Heart left ventricle (tissue), 13 donors: ENCODE measurements around the gene MTF2.

Experiments used
- CTCF ChIP-seq, 12 donors: fragments of 200-600 bp; sonication (generic) in 4 of 12; IDR thresholded peaks; one replicate each; pipeline versions ENCODE4 v1.5.0 to v1.8.0; 2018 to 2022; ENCODE audit warnings: antibody characterized with exemption in 12 of 12, mild to moderate bottlenecking in 5 of 12
- POLR2A ChIP-seq, 2 donors: fragments of 450-650 bp; IDR thresholded peaks; one replicate each; pipeline ENCODE4 v1.6.1; 2017; ENCODE audit warnings: antibody characterized with exemption in 2 of 2, mild to moderate bottlenecking in 2 of 2, moderate library complexity in 2 of 2
- donor health status: ischemic (EF 13 %, LVEDD 7.1; RV severe dilation, severe dysfunction).
- donor health status: DM: no; HTN: yes; CAD: no.
- donor health status: DM: no; HTN: no; CAD: no.
- donor health status: ischemic (EF 25% LVEDD 6.9; RV normal size, moderate dysfunction).
- donor health status: ischemic (EF 25% LVEDD 5.7; RV mildly dilated, moderate dysfunction).
- donor health status: ischemic (EF 35%, LVEDD 5.7; RV mildly dilated, moderate dysfunction).
- donor health status: nonischemic (EF 11% LVEDD 7.7; RV severe dilation, severe dysfunction).
- donor health status: DM: yes; HTN: yes; CAD: no.
- donor health status: PGD.
- donor health status: ischemic (EF 29% LVEDD 5.4; RV normal size, mild dysfunction).
- donor health status: nonischemic (EF 23%, LVEDD 6.1; RV moderate dilation, normal function).

- TF ChIP-seq CTCF (IDR thresholded peaks at IDR 0.05) (no peak), POLR2A (IDR thresholded peaks at IDR 0.05) (no peak)
These were observed 80.3 kb downstream of the MTF2 start for GRCh38 chr1:93159337-93159736.
